Fibroblast of lung (primary cell): ENCODE results near the gene MAGI2. TPM values are rescaled to one million over a fixed set of nuclear protein-coding genes. Genes with fewer than 3 reads are reported as not detected.

Source experiments
- DNase-seq, 2 donors: peaks; one replicate each; pipeline versions ENCODE4 v3.0.0 to v3.0.0-alpha.2; 2010; ENCODE audit warnings: low read depth in 2 of 2
- H2AFZ ChIP-seq: 2 replicates; pipeline ENCODE4 v1.5.1; 2012; ENCODE audit warnings: low read length, control low read depth, inconsistent platforms
- H3K27ac ChIP-seq: 2 replicates; pipeline ENCODE4 v1.5.1; 2011; ENCODE audit warnings: low read length, control low read depth; ENCODE audit not compliant: insufficient read depth
- H3K27me3 ChIP-seq: 2 replicates; pipeline ENCODE4 v1.5.1; 2011; ENCODE audit warnings: mild to moderate bottlenecking, low read length; ENCODE audit not compliant: control insufficient read depth, insufficient read depth
- H3K36me3 ChIP-seq: 2 replicates; pipeline ENCODE4 v1.5.1; 2011; ENCODE audit warnings: low read length; ENCODE audit not compliant: control insufficient read depth, insufficient read depth
- H3K4me1 ChIP-seq: 2 replicates; pipeline ENCODE4 v1.5.1; 2011; ENCODE audit warnings: low read length; ENCODE audit not compliant: control insufficient read depth, insufficient read depth; ENCODE audit errors: extremely low read depth
- H3K4me2 ChIP-seq: 2 replicates; pipeline ENCODE4 v1.5.1; 2011; ENCODE audit warnings: low read length, control low read depth; ENCODE audit not compliant: insufficient read depth; ENCODE audit errors: extremely low read depth
- H3K4me3 ChIP-seq, 4 experiments: fragments of 200-600 bp in 1 of 4; sonication (generic) in 1 of 4; replicated peaks in 1 of 4; 2 replicates each; pipeline ENCODE4 v1.5.1; 2011 to 2016; ENCODE audit warnings: low read length in 4 of 4, low read depth in 3 of 4, mild to moderate bottlenecking in 3 of 4, control low read depth in 2 of 4, inconsistent platforms in 1 of 4, mixed read lengths in 1 of 4; ENCODE audit not compliant: insufficient read depth in 1 of 4; ENCODE audit errors: control extremely low read depth in 1 of 4
- H3K79me2 ChIP-seq: 2 replicates; pipeline ENCODE4 v1.5.1; 2012; ENCODE audit warnings: mild to moderate bottlenecking, low read length, inconsistent platforms; ENCODE audit not compliant: control insufficient read depth, insufficient read depth
- H3K9ac ChIP-seq: 2 replicates; pipeline ENCODE4 v1.5.1; 2011; ENCODE audit warnings: mild to moderate bottlenecking, low read length, control low read depth; ENCODE audit not compliant: insufficient read depth
- H3K9me3 ChIP-seq: 2 replicates; pipeline ENCODE4 v1.5.1; 2012; ENCODE audit warnings: low read depth, low read length; ENCODE audit not compliant: control insufficient read depth, insufficient read depth
- H4K20me1 ChIP-seq: 2 replicates; pipeline ENCODE4 v1.5.1; 2011; ENCODE audit warnings: low read length; ENCODE audit not compliant: control insufficient read depth, insufficient read depth; ENCODE audit errors: extremely low read depth
- EZH2 ChIP-seq: IDR thresholded peaks from 2 replicates; pipeline ENCODE4 v1.5.1; 2012; ENCODE audit warnings: low read length, control low read depth, mild to moderate bottlenecking; ENCODE audit errors: missing control alignments
- polyA plus RNA-seq, 2 donors: library from polyadenylated mRNA; depleted of rRNA in 1 of 2; stranded (reverse) in 1 of 2; unstranded in 1 of 2; fragments of >200 nt; gene quantifications; 2 replicates each; pipeline ENCODE4 v1.2.1, GENCODE V29; 2011 to 2012; ENCODE audit warnings: missing spikeins in 1 of 2
- total RNA-seq: library from RNA; depleted of rRNA; stranded (reverse); fragments of >200 nt; gene quantifications from 2 replicates; pipeline ENCODE4 v1.2.1, GENCODE V29; 2014
- TF ChIP-seq, protein P1 (sequence below), 2 donors: IDR thresholded peaks in 1 of 2; conservative IDR thresholded peaks in 1 of 2; 1 replicate in 1 of 2; 2 replicates in 1 of 2; pipeline ENCODE4 v1.5.1; 2011 to 2012; ENCODE audit warnings: low read length in 2 of 2, control low read depth in 1 of 2, inconsistent platforms in 1 of 2, low read depth in 1 of 2, mild to moderate bottlenecking in 1 of 2

Gene MAGI2
- total and polyA plus RNA-seq, 2 donors (not counting 1 experiment from before 2014, with no cell fraction given) = 1.8 to 17.0 TPM

DNA sequence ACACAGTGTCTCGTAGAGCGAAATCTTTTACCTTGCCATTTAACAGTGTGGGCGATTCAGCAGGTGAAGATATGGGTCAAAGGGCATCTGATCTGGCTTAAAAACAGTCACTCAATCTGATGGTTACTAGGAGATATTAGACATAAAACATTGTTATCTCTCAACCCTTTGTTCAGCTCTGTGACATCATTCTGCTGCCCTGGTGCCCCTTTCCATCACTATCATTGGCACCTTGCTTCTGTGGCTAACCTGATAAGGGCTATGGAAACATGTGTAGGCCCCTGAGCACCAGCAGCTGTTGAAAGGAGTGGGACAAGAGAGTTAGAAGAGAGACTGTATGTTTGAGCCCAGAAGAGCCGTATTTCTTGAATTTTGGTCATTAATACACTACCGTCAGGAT, 1004.6 kb downstream of the MAGI2 start:
- Histone ChIP-seq H3K9me3 (no peaks in the 10 kb centered on the region), H3K27ac (no peak overlapping the region), H4K20me1 (no peaks in the 10 kb centered on the region), H3K79me2 (no peaks in the 10 kb centered on the region), H2AFZ (no peak overlapping the region), H3K9ac (no peak overlapping the region), H3K4me3 (no peak overlapping the region), H3K4me1 (no peaks in the 10 kb centered on the region), H3K36me3 (no peaks in the 10 kb centered on the region), H3K27me3 (no peaks in the 10 kb centered on the region), H3K4me2 (no peak overlapping the region)
- TF ChIP-seq, protein P1, sequence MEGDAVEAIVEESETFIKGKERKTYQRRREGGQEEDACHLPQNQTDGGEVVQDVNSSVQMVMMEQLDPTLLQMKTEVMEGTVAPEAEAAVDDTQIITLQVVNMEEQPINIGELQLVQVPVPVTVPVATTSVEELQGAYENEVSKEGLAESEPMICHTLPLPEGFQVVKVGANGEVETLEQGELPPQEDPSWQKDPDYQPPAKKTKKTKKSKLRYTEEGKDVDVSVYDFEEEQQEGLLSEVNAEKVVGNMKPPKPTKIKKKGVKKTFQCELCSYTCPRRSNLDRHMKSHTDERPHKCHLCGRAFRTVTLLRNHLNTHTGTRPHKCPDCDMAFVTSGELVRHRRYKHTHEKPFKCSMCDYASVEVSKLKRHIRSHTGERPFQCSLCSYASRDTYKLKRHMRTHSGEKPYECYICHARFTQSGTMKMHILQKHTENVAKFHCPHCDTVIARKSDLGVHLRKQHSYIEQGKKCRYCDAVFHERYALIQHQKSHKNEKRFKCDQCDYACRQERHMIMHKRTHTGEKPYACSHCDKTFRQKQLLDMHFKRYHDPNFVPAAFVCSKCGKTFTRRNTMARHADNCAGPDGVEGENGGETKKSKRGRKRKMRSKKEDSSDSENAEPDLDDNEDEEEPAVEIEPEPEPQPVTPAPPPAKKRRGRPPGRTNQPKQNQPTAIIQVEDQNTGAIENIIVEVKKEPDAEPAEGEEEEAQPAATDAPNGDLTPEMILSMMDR (conservative IDR thresholded peaks at IDR 0.05 in 1 of 2, IDR thresholded peaks at IDR 0.05 in 1 of 2; ENCODE audit: low read depth in 1 of 2, low read length in 2 of 2) = no peak
- TF ChIP-seq EZH2 = no peak
- DNase-seq = no peak

DNA sequence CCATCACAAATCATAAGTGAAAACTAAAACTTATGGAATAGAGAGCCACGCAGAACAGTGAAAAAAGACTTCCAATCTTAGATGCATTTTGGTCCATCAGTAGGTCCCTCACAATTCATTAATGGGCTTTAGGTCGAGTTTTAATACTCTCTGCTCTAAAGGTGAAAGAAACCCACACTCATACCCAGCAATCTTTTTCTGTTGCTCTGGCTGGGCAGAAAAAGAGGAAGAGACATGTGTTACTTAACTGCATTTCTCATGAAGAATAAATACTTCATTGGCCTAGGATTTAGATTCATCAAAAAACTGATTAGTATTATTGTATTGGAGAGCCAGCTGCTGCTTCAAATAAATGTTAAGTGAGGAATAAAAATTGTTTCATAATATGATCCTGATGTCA, 1009.2 kb downstream of the MAGI2 start:
- no peak for DNase-seq
- Histone ChIP-seq H4K20me1 (no peaks in the 10 kb centered on the region), H3K9me3 (no peaks in the 10 kb centered on the region), H2AFZ (no peak overlapping the region), H3K36me3 (no peaks in the 10 kb centered on the region), H3K79me2 (no peaks in the 10 kb centered on the region), H3K27me3 (no peaks in the 10 kb centered on the region), H3K9ac (no peak overlapping the region), H3K4me3 (no peak overlapping the region), H3K27ac (no peak overlapping the region), H3K4me2 (no peak overlapping the region), H3K4me1 (no peaks in the 10 kb centered on the region)
- no peak for TF ChIP-seq EZH2
- TF ChIP-seq, protein P1 (conservative IDR thresholded peaks at IDR 0.05 in 1 of 2, IDR thresholded peaks at IDR 0.05 in 1 of 2; ENCODE audit: low read depth in 1 of 2, low read length in 2 of 2) = no peak

DNA sequence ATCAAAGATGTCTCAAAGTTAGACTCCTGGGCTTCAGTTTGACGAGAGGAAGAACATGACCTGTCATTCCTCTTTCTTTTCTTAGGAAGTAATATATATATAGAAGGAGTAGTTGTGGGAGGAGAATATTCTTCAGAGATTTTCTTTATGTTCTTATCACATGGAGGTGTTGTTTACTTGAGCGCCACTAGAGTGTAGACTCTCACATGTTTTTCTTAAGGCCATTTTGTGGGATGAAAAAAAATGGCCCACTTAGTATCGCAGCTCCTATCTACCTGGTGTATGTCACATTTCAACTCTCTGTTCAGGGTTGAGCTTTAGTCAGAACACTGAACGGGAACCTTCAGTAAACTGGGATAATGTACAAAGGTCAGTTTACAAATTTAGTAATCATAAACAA, 1009.7 kb downstream of the MAGI2 start:
- no peaks in the 10 kb centered on the region for H3K9me3 ChIP-seq
- no peak overlapping the region for H2AFZ ChIP-seq
- no peak for DNase-seq
- H3K9ac ChIP-seq = no peak overlapping the region
- no peaks in the 10 kb centered on the region for H4K20me1 ChIP-seq
- H3K36me3 ChIP-seq = no peaks in the 10 kb centered on the region
- H3K79me2 ChIP-seq = no peaks in the 10 kb centered on the region
- H3K4me3 ChIP-seq = no peak overlapping the region
- no peak for TF ChIP-seq EZH2
- TF ChIP-seq, protein P1 (conservative IDR thresholded peaks at IDR 0.05 in 1 of 2, IDR thresholded peaks at IDR 0.05 in 1 of 2; ENCODE audit: low read depth in 1 of 2, low read length in 2 of 2) = no peak
- H3K4me1 ChIP-seq = no peaks in the 10 kb centered on the region
- H3K4me2 ChIP-seq = no peak overlapping the region
- H3K27me3 ChIP-seq = no peaks in the 10 kb centered on the region
- no peak overlapping the region for H3K27ac ChIP-seq
